Esophagus squamous epithelium (tissue), 5 donors: Measurements from ENCODE around the gene SLC35F3. TPM values are rescaled to one million over a fixed set of nuclear protein-coding genes. Genes with fewer than 3 reads are reported as not detected.

Source experiments
- DNase-seq: peaks from one replicate; lab custom pipeline; 2025; lab: John Stamatoyannopoulos, UW
- H3K27ac ChIP-seq, 4 donors: fragments of 200-600 bp; sonication (generic); one replicate each; pipeline ENCODE4 v1.5.1; 2016 to 2019; ENCODE audit warnings: mild to moderate bottlenecking in 1 of 4
- H3K27me3 ChIP-seq, 4 donors: fragments of 200-600 bp; sonication (generic); 1 replicate in 3 of 4; 2 replicates in 1 of 4; pipeline versions ENCODE4 v1.5.1 to v1.6.0; 2017 to 2021; ENCODE audit warnings: antibody characterized with exemption in 1 of 4
- H3K36me3 ChIP-seq, 3 donors: fragments of 200-600 bp; sonication (generic); one replicate each; pipeline ENCODE4 v1.5.1; 2016 to 2019
- H3K4me1 ChIP-seq, 3 donors: fragments of 200-600 bp; sonication (generic); one replicate each; pipeline ENCODE4 v1.5.1; 2017 to 2019
- H3K4me3 ChIP-seq, 4 donors: fragments of 200-600 bp; sonication (generic); 1 replicate in 3 of 4; 2 replicates in 1 of 4; pipeline ENCODE4 v1.5.1; 2016 to 2019; ENCODE audit warnings: mild to moderate bottlenecking in 2 of 4, moderate library complexity in 1 of 4
- H3K9me3 ChIP-seq, 3 donors: fragments of 200-600 bp; sonication (generic); one replicate each; pipeline ENCODE4 v1.5.1; 2016 to 2019
- CTCF ChIP-seq, 6 experiments: fragments of 450-650 bp in 4 of 6; fragments of 200-600 bp in 2 of 6; sonication (generic) in 2 of 6; IDR thresholded peaks; one replicate each; pipeline ENCODE4 v1.5.1; 2016 to 2019; ENCODE audit warnings: antibody characterized with exemption in 6 of 6, mild to moderate bottlenecking in 4 of 6, moderate library complexity in 4 of 6
- POLR2A ChIP-seq, 4 donors: fragments of 450-650 bp; IDR thresholded peaks; one replicate each; pipeline ENCODE4 v1.6.1; 2017; ENCODE audit warnings: antibody characterized with exemption in 4 of 4, mild to moderate bottlenecking in 4 of 4, moderate library complexity in 3 of 4
- WGBS, 2 donors: methylation state at CpG; one replicate each; pipeline ENCODE4 v1.1.5; 2018; 5-methylcytosine and 5-hydroxymethylcytosine counted together
- intact Hi-C: fragments of 100-400 bp; cut with DNase I; formaldehyde crosslinking; loops from one replicate; pipeline ENCODE4 v1.15.0; 2022
- total RNA-seq, 4 donors: library from RNA; depleted of rRNA; stranded (reverse); fragments of >200 nt; gene quantifications; one replicate each; pipeline ENCODE4 v1.1.0, GENCODE V29; 2016
- donor health status: DM: yes; HTN: yes; CAD: no.

The SLC35F3 gene
- total RNA-seq, 4 donors from 2014 or later, result 0.13 to 0.99 (median 0.55) TPM

GRCh38 chr1:234226819-234227165 is 322.3 kb downstream of the SLC35F3 start:
- Histone ChIP-seq H3K36me3 (no peaks in the 10 kb centered on the region), H3K9me3 (no peaks in the 10 kb centered on the region), H3K27me3 (peaks cover 0 to 73% (median 0%) of the 10 kb centered on the region in 4 donors), H3K4me1 (no peaks in the 10 kb centered on the region), H3K27ac (no peak overlapping the region), H3K4me3 (no peak overlapping the region)
- 81 to 87% methylated on average over 10 of the region's 10 CpGs for WGBS, 2 donors
- intact Hi-C loops, result no loop called here
- no peak for DNase-seq
- TF ChIP-seq POLR2A (IDR thresholded peaks at IDR 0.05), result no peak
- no peak for TF ChIP-seq CTCF (IDR thresholded peaks at IDR 0.05)

GRCh38 chr1:234229581-234230387 is 325.3 kb downstream of the SLC35F3 start:
- intact Hi-C loops, result no loop called here
- no peak for DNase-seq
- 74 to 75% methylated on average over 10 of the region's 10 CpGs for WGBS, 2 donors
- no peak for TF ChIP-seq CTCF (IDR thresholded peaks at IDR 0.05)
- no peak for TF ChIP-seq POLR2A (IDR thresholded peaks at IDR 0.05)
- Histone ChIP-seq H3K27ac (no peak overlapping the region), H3K4me3 (no peak overlapping the region), H3K9me3 (no peaks in the 10 kb centered on the region), H3K27me3 (peaks cover 0 to 57% (median 0%) of the 10 kb centered on the region in 4 donors), H3K4me1 (no peaks in the 10 kb centered on the region), H3K36me3 (no peaks in the 10 kb centered on the region)

- H3K27ac ChIP-seq, result no peak overlapping the region
- DNase-seq, result no peak
- peaks cover 0 to 50% (median 0%) of the 10 kb centered on the region in 4 donors for H3K27me3 ChIP-seq
- TF ChIP-seq POLR2A (IDR thresholded peaks at IDR 0.05) (no peak), CTCF (IDR thresholded peaks at IDR 0.05) (no peak)
- H3K36me3 ChIP-seq, result no peaks in the 10 kb centered on the region
- 32 to 71% methylated on average over 6 to 10 of the region's 10 CpGs for WGBS, 2 donors
- no peaks in the 10 kb centered on the region for H3K4me1 ChIP-seq
- intact Hi-C loops, result no loop called here
- H3K4me3 ChIP-seq, result no peak overlapping the region
- no peaks in the 10 kb centered on the region for H3K9me3 ChIP-seq
Observed at GRCh38 chr1:234230414-234230862, 326.0 kb downstream of the SLC35F3 start.

GRCh38 chr1:234231061-234231892 is 326.8 kb downstream of the SLC35F3 start:
- intact Hi-C loops, result no loop called here
- H3K4me1 ChIP-seq, result no peaks in the 10 kb centered on the region
- H3K9me3 ChIP-seq, result no peaks in the 10 kb centered on the region
- H3K36me3 ChIP-seq, result no peaks in the 10 kb centered on the region
- peaks cover 0 to 48% (median 0%) of the 10 kb centered on the region in 4 donors for H3K27me3 ChIP-seq
- no peak overlapping the region for H3K4me3 ChIP-seq
- H3K27ac ChIP-seq, result no peak overlapping the region
- WGBS, 2 donors, result 82 to 87% methylated on average over 16 to 27 of the region's 55 CpGs
- TF ChIP-seq CTCF (IDR thresholded peaks at IDR 0.05), result no peak
- TF ChIP-seq POLR2A (IDR thresholded peaks at IDR 0.05), result no peak
- DNase-seq, result no peak

- H3K9me3 ChIP-seq, result no peaks in the 10 kb centered on the region
- H3K27me3 ChIP-seq, result peaks cover 0 to 44% (median 0%) of the 10 kb centered on the region in 4 donors
- DNase-seq, result no peak
- H3K4me3 ChIP-seq, result no peak overlapping the region
- 87 to 93% methylated on average over 3 to 12 of the region's 13 CpGs for WGBS, 2 donors
- no peak overlapping the region for H3K27ac ChIP-seq
- TF ChIP-seq POLR2A (IDR thresholded peaks at IDR 0.05) (no peak), CTCF (IDR thresholded peaks at IDR 0.05) (no peak)
- no peaks in the 10 kb centered on the region for H3K36me3 ChIP-seq
- no peaks in the 10 kb centered on the region for H3K4me1 ChIP-seq
- intact Hi-C loops, result no loop called here
Observed at GRCh38 chr1:234231893-234232276, 327.4 kb downstream of the SLC35F3 start.
